Tibial artery (tissue), 4 donors: ENCODE results near the gene COX19.

Experiments
- DNase-seq, 2 donors: peaks; one replicate each; pipeline ENCODE4 v3.0.0-alpha.2; 2019
- H3K27ac ChIP-seq, 2 donors: fragments of 200-600 bp; sonication (generic) in 1 of 2; 1 replicate in 1 of 2; 2 replicates in 1 of 2; pipeline ENCODE4 v1.5.1; 2018 to 2019; ENCODE audit warnings: mild to moderate bottlenecking in 1 of 2
- H3K27me3 ChIP-seq, 2 donors: fragments of 200-600 bp; sonication (generic) in 1 of 2; one replicate each; pipeline versions ENCODE4 v1.5.1 to v1.6.0; 2016 to 2019
- H3K36me3 ChIP-seq, 3 donors: fragments of 200-600 bp; sonication (generic) in 2 of 3; one replicate each; pipeline ENCODE4 v1.5.1; 2016 to 2019; ENCODE audit warnings: mild to moderate bottlenecking in 2 of 3
- H3K4me1 ChIP-seq, 4 donors: fragments of 200-600 bp; sonication (generic) in 2 of 4; 1 replicate in 3 of 4; 2 replicates in 1 of 4; pipeline ENCODE4 v1.5.1; 2016 to 2019
- H3K4me3 ChIP-seq, 2 donors: fragments of 200-600 bp; sonication (generic) in 1 of 2; 1 replicate in 1 of 2; 2 replicates in 1 of 2; pipeline ENCODE4 v1.5.1; 2018 to 2019; ENCODE audit warnings: mild to moderate bottlenecking in 2 of 2
- H3K9me3 ChIP-seq, 3 donors: fragments of 200-600 bp; sonication (generic) in 1 of 3; one replicate each; pipeline ENCODE4 v1.5.1; 2016 to 2019
- CTCF ChIP-seq, 2 experiments: fragments of 200-600 bp in 1 of 2; fragments of 450-650 bp in 1 of 2; IDR thresholded peaks; one replicate each; pipeline ENCODE4 v1.5.1; 2017 to 2019; ENCODE audit warnings: antibody characterized with exemption in 2 of 2, mild to moderate bottlenecking in 1 of 2, moderate library complexity in 1 of 2
- intact Hi-C: fragments of 100-400 bp; cut with DNase I; formaldehyde crosslinking; loops from one replicate; pipeline ENCODE4 v1.15.0; 2023; ENCODE audit warnings: low total_unique reads

COX19 gene

GRCh38 chr7:974820-975681, at the start of gene COX19:
Gene COX19, minus strand, starts transcription at chr7:975549. Its CDS starts 40 bp downstream, at chr7:975509.
- H3K36me3 ChIP-seq = peaks cover 14 to 28% (median 14%) of the 10 kb centered on the region in 3 donors
- peak within 1 kb of the TSS; percentile 95 to 96 for H3K27ac ChIP-seq
- peak in 1 of 2 experiments; percentile 13 for TF ChIP-seq CTCF (IDR thresholded peaks at IDR 0.05)
- no peaks in the 10 kb centered on the region for H3K9me3 ChIP-seq
- no peaks in the 10 kb centered on the region for H3K27me3 ChIP-seq
- intact Hi-C loops = no loop called here
- H3K4me1 ChIP-seq = peaks cover 0 to 39% (median 25%) of the 10 kb centered on the region in 4 donors
- H3K4me3 ChIP-seq = peak within 1 kb of the TSS; percentile 93 to 97
- DNase-seq = peak; percentile 77 to 93

- Histone ChIP-seq H3K36me3 (peaks cover 9 to 61% (median 49%) of the 10 kb centered on the region in 3 donors), H3K9me3 (no peaks in the 10 kb centered on the region), H3K4me3 (no peak overlapping the region), H3K27ac (no peak overlapping the region), H3K4me1 (peaks cover 0 to 44% (median 30%) of the 10 kb centered on the region in 4 donors), H3K27me3 (no peaks in the 10 kb centered on the region)
- no peak for DNase-seq
- intact Hi-C loops = no loop called here
- no peak for TF ChIP-seq CTCF (IDR thresholded peaks at IDR 0.05)
Observed at GRCh38 chr7:1024331-1024841, 49.0 kb upstream of the COX19 start.

- no peak for TF ChIP-seq CTCF (IDR thresholded peaks at IDR 0.05)
- intact Hi-C loops = no loop called here
- Histone ChIP-seq H3K27me3 (no peaks in the 10 kb centered on the region), H3K27ac (no peak overlapping the region), H3K4me3 (no peak overlapping the region), H3K4me1 (peaks cover 0 to 39% (median 25%) of the 10 kb centered on the region in 4 donors), H3K9me3 (no peaks in the 10 kb centered on the region), H3K36me3 (peaks cover 9 to 72% (median 61%) of the 10 kb centered on the region in 3 donors)
- no peak for DNase-seq
Observed at GRCh38 chr7:1022801-1023465, 47.6 kb upstream of the COX19 start.

- H3K36me3 ChIP-seq = peaks cover 9 to 78% (median 64%) of the 10 kb centered on the region in 3 donors
- TF ChIP-seq CTCF (IDR thresholded peaks at IDR 0.05) = no peak
- intact Hi-C loops = no loop called here
- no peak overlapping the region for H3K27ac ChIP-seq
- no peak overlapping the region for H3K4me3 ChIP-seq
- no peaks in the 10 kb centered on the region for H3K27me3 ChIP-seq
- DNase-seq = no peak
- H3K9me3 ChIP-seq = no peaks in the 10 kb centered on the region
- H3K4me1 ChIP-seq = peaks cover 0 to 37% (median 25%) of the 10 kb centered on the region in 4 donors
Observed at GRCh38 chr7:1022356-1022755, 47.0 kb upstream of the COX19 start.

- Histone ChIP-seq H3K4me1 (peaks cover 0 to 33% (median 22%) of the 10 kb centered on the region in 4 donors), H3K4me3 (no peak overlapping the region), H3K27ac (no peak overlapping the region), H3K36me3 (peaks cover 9 to 82% (median 68%) of the 10 kb centered on the region in 3 donors), H3K9me3 (no peaks in the 10 kb centered on the region), H3K27me3 (no peaks in the 10 kb centered on the region)
- DNase-seq = no peak
- intact Hi-C loops = no loop called here
- no peak for TF ChIP-seq CTCF (IDR thresholded peaks at IDR 0.05)
Observed at GRCh38 chr7:1021931-1022330, 46.6 kb upstream of the COX19 start.
